Forelimb muscle (tissue), 1 donor: ENCODE measurements around the gene HOXA4. TPM values are rescaled to one million over a fixed set of nuclear protein-coding genes. Genes with fewer than 3 reads are reported as not detected.
A peak's percentile ranks its signal among the peaks of the same experiment; 100 is the strongest.

Experiments
- DNase-seq: peaks from one replicate; pipeline ENCODE4 v3.0.0-alpha.2; 2013; ENCODE audit warnings: low read depth
- polyA plus RNA-seq: library from polyadenylated mRNA; unstranded; fragments of 120-200 nt; gene quantifications from one replicate; pipeline ENCODE4 v1.2.1, GENCODE V29; 2013; ENCODE audit not compliant: insufficient read length

The HOXA4 gene
- polyA plus RNA-seq, 1 donor = 26.4 TPM

DNA sequence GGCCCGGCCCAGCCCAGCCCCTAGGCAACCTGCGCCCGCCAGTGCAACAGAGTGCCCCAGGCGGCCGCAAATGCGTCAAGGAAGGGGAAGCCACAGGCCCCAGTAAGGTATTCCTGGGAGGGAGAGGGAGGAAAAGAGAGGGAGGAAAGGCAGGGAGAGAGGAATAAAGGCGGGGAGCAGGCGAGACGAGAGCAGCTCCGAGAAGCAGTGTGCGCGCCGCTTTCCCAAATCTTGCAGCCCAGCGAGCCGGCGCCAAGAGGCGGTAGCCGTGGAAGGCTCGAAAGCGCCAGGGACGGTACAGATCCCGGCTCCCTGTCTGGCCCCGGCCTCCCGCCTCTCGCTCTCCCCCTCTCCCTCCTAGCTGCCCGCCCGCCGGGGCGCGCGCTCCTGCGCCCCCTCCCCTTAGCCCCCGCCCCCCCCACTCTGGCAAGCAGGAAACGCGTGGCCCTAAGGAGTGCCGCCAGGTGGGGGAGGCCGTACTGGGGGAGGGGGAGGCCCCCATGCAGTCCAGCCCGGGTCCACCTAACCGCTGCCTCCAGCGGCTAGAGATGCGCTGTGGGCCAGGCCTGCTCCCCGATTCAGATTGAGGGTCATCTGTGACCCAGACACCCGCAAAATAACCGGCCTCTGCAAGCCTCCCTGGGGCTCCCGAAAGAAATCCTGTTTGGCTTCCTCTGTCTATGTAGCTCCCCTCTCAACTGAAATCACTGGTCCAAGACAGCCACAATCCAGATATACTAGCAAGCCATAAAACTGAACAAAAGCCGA, 39.3 kb upstream of the HOXA4 start:
- DNase-seq = no peak

DNA sequence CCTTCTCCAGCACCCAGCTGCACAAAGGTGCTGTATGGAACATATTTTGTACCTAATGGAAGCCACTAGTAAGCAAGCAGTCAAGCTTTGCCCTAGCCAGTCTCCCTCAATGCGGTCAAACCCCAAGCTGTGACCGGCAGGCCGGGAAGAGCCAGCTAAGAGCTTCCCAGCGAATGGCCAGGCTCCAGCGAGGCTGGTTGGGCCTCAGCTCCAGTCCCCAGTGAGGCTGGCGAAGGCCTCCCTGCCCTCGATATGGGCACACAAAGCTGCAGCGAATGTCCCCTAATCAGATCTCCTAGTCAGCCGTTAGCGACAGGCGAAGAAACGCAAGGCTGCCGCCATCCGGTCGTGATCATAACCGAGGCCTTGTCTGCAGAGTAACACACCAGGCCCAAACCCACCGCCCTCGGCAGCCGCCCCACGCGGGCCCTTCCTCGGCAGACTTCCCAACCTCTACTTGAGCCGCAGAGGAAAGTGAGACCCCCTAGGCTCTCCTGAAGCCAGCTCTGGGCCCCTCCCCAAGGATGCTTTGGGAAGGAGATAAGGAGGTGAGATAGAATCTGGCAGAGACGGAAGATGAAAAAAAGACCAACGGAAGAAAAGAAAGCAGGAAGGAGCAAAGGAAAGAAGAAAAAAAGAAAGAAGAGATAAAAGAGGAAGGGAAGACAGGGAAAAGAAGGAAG, 37.8 kb upstream of the HOXA4 start:
- DNase-seq = no peak

DNA sequence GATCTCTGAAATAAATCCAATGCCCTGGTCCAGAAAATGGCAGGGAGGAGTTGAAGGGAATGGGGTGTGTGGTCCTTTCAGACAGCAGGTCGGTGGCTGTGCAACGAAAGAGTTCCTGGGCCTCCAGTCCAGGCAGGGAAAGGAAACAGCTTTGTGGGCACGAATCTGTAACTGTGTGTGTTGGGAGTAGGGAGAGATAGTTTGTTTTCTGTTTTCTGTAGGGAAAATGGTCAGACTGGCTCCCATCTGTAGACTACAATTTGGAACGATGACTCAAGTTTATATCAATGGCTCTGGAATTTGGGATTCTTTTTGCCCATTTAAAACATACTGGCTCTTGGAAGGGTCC, 37.3 kb upstream of the HOXA4 start:
- no peak for DNase-seq

DNA sequence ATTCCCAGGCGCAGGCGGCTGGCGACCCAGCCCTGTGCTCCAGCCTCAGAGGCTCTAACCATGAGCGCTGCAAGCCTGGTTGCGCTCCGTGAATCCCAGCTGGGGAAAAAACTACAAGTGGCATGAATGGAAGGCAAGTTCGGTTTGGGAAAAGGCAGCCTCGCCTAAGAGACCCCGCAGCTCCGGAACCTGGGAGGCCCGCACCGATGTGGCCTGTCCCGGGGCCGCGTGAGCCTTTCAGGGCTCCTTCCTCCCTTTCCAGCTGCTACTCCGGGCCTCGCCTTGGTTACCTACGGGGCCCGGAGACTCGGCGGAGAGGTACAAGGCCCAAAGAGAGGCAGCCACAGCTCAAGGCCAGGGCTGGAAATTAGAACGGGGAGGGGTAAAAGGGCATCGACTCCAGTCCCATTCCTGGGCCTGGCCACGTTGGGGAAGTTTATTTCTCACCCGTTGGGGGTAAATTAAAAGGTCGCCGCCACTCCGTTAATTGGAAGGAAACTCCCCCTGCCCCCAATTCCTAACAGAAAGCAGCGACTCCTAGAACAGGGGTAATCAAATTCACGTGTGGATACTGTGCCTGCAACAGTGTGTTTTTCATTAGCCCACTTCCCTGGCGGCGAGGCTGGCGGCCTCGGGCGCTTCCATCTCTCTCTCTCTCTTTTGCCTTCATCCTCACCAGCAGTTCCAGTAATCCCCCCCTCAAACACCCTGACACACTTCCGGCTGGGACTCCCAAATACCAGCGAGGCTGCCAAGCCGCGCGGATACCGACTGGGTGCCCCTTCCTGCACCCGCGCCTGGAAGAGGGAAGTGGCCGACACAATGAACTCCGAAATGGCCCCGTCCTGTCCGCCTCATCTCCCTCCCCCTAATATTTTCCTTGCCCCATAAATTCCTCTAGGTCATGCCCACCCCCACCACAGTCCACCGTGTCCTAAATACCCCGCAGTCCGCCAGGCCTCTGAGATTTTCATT, 36.3 kb upstream of the HOXA4 start:
- DNase-seq = no peak

DNA sequence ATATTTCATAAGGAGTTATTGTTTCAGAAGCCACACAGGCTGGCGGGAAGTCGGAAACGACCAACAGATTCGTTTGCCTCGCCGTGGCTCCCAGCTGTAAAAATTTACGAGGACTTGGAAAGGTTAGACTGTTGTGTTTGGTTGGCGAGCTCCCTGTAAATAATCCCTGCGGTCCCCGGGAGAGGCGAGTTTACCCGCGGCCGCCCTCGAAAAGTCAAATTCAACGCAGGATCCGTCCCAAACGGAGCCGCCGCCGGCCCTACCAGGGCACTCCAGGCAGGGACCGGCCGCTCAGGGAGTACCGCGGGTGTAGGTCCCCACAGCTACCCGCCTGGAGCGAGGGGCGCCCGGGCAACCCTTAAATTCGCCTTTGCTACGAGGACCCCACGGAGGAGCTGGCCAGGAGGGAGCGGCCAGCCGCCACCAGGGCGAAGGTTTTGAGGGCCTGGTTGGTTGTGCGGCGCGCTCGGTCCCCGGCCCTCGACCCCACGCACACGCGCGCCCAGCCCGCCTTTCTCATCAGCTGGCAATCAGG, 35.5 kb upstream of the HOXA4 start:
- DNase-seq = no peak

DNA sequence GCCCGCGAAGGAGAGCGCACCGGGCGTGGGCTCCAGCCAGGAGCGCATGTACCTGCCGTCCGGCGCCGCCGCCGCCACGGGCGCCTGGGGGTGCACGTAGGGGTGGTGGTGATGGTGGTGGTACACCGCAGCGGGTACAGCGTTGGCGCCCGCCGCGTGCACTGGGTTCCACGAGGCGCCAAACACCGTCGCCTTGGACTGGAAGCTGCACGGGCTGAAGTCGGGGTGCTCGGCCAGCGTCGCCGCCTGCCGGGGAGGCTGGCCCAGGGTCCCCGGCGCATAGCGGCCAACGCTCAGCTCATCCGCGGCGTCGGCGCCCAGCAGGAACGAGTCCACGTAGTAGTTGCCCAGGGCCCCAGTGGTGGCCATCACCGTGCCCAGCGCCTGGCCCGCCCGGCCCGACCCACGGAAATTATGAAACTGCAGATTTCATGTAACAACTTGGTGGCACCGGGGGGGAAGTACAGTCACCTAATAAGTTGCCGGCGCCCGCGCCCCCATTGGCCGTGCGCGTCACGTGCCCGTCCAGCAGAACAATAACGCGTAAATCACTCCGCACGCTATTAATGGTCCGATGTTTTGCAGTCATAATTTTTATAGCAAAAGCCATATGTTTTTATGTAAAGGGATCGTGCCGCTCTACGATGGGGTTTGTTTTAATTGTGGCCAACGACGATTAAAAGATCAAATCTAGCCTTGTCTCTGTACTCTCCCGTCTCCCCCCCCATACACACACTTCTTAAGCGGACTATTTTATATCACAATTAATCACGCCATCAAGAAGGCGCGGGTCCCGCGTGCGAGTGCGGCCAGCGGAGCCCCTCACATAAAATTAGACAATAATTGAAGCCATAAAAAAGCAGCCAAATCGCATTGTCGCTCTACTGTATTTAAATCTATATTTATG, 34.8 kb upstream of the HOXA4 start, which contains the start of gene HOXA9:
TSS of gene HOXA9 (minus strand) at position 449 of the 907 bp plus-strand sequence. CDS start at position 369, 80 bp downstream.
- DNase-seq = peak; percentile 65

DNA sequence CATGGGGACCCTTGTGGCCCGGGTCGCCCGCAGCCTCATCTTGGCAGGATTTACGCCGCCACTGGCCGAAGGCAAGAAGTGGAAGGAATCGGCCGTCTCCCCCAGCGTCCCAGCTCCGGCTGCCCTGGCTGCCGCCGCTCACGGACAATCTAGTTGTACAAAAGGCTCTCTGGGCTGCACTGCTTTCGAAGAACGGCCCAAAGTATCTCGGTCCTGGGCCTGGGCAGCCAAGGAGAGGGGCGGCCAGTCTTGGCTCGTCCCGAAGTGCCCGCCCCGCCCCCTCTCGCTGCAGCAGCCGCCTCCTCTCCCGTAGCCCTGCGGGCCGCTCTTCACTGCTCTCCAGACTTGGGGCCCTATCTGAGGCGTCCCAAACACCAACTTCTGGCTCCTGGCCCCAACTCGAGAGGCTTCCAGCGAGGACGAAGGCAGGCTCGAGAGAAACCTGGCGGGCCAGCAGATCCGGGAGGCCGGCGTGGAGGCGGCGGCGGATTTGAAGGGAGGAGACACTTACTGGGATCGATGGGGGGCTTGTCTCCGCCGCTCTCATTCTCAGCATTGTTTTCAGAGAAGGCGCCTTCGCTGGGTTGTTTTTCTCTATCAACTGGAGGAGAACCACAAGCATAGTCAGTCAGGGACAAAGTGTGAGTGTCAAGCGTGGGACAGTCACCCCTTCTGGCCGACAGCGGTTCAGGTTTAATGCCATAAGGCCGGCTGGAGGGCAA, 34.0 kb upstream of the HOXA4 start:
- no peak for DNase-seq

DNA sequence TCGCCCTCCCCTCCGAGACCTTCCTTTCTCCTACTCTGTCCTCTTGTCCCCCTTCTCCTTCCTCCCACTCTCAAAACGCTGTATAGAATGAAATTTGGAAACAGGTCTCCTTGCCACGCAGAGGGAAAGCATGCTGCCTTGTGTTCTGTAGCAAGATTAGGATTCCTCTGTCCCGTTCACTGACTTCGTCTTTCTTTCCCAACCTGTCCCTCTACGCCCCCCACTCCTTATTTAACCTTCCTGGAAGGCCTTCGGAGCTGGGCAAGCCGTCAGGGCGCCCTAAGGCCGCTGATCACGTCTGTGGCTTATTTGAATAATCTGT, 33.4 kb upstream of the HOXA4 start:
- DNase-seq = no peak

DNA sequence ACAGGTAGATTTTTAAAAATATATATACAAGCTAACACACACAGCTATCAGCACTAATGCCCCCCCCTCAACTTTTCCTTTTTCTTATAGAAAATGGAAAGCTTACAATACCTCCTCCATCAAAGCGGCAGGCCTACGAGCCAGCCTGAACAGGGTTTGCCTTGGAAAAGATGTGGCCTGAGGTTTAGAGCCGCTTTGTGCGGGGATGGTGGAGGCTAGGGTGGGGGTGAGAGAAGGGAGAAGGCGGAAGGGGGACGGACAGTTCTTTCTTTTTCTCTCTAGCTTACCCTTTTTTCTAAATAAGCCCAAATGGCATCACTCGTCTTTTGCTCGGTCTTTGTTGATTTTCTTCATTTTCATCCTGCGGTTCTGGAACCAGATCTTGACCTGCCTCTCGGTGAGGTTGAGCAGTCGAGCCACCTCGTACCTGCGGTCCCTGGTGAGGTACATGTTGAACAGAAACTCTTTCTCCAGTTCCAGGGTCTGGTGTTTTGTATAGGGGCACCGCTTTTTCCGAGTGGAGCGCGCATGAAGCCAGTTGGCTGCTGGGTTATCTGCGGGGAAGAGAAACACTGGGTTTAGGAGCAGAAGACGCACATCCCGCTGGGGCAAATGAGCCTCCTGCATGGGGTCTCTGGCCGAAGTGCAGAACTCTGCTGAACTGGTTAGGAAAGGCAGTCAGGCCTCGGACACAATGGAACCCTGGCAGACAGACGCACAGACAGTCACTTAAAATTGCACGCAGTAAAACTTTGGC, 32.9 kb upstream of the HOXA4 start:
- DNase-seq = no peak

DNA sequence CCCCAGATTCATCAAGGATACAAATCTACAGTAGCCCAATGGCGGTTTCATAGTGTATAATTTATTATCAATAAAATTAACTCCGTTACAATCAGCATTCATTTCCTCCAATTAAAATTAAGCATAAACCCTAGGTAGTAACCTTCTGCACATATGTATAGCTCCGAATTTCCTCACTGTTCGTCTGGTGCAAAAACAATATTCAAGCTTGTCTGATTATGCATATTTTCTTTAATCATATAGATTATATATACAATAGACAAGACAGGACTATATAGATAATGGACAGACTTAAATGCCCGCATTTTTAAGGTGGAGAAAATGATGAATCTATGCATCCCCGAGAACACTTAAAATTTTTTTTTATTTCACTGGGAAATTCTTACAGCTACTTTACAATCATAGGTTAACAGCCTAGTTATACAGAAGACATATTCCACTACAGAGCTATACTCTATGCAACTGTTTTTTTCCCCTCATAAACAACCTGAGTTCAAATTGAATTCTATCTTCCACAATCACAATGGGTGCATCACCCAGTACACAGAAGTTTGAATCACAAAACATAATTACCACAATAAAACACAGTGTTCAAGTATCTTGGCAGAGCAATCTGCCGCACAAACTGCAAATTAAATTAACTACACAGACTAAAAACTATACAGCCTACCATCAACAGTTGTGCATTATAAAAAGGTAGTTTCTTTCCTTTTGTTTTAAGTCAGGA, 32.2 kb upstream of the HOXA4 start:
- DNase-seq = no peak

DNA sequence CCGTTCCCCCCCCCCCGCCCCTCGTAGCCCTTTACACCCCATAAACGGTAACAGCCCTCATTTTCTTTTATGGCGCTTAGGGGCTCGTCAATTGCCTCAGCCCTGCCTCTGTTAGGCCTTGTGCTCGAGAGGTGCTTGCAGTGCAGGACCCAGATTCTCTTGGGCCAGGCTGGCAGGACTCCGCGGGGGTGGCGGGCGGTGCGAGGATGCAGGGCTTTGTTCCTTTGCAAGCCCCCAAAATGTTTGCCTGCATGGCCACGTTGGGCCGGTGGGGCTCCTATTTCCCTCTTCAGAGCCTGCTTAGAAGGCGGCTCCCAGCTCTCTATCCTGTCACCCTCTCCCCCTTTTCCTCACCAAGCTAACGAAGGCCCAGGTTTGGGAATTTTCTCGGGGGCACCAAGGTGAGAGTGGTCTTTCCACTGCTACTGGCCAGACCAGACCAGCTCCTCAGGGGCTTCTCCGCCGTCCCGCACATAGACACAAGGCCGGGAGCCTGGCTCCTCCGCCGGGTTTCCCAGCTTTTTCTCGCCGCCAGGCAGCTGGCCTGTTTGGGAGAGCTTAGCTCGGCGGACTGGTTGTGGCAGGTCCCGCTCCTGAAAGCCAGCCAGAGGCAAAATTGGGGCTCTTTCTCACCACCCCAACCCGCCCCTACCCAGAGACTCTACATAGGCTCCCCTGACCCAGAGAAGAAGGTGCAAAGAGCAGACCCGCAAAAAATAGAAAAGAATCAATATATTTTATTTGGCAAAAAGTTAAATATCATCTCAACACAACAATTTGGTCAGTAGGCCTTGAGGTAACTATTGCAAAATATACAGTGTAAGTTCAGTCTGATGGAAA, 31.4 kb upstream of the HOXA4 start:
- no peak for DNase-seq

DNA sequence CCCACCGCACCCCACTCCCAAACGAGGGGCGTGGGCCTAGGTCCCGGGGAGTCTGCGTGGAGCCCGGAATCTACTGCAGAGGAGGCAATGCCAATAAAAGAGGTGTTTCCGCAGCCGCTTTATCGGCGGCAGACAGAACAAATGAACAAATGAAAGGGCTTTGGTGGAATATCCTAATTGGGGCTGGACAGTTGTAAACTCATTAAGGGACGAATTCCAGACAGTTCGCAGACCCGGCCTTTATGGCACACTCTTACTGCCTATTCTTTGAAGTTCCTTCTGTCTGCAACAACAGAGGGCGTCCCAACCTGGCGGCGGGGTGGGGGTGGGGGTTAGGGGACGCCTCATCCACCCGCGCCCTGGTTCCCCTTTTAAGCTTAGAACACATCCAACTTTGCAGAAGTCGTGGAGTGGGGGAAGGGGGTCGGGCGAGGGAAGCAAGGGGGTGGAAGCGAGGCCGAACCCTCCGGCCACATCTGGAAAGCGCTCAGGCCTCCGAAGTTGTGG, 30.7 kb upstream of the HOXA4 start:
- no peak for DNase-seq

DNA sequence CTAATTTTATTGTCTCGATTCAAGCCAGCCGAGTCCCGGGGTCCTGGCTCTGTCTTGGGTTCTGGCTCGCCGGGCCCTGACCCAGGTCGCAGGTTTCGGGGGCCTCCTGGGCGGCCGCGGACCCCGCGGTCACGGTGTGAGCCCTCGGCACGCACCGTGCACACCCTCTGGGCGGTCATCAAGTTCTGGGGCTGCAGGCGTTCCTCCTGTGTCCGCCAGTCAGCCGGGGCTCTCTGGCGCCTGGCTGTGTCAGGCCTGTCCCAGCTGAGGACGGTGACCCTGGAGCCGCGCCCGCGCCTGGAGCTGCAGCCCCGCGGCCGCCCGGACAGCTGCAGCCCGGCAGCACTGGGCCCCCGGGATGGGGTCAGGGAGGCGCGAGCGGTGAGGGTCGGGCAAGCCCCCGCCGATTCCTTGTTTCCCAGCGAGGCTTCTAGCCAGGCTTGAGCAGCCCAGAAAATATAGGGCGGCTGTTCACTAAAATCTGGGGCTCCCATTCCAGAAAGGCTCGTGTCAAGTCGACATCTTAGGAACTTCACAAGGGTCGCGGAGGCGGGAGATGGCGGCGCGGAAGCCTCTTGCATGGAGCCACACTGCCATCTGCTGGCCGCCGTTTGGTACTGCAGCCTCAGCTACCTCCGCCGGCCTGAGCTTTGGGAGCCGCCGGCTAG, 30.1 kb upstream of the HOXA4 start:
- peak; percentile 70 for DNase-seq

DNA sequence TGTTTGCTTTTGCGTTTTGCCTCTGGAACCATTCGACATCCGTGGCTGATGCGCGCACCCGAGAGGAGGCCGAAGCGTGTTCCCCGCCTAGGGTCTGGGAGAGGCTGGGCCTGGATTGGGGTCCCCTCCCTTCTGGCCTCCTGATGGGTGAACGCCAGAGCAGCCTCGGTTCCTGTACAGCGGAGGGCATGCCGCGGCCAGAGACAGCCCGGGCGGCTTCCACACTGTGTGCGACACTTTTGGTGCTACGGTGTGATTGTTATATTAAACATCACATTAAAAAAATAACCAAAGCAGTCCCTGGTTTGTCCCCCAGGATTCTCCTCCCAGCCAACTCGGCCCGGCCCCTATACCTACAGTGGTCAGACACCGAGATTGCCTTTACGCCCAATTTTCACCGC, 29.6 kb upstream of the HOXA4 start:
- no peak for DNase-seq

DNA sequence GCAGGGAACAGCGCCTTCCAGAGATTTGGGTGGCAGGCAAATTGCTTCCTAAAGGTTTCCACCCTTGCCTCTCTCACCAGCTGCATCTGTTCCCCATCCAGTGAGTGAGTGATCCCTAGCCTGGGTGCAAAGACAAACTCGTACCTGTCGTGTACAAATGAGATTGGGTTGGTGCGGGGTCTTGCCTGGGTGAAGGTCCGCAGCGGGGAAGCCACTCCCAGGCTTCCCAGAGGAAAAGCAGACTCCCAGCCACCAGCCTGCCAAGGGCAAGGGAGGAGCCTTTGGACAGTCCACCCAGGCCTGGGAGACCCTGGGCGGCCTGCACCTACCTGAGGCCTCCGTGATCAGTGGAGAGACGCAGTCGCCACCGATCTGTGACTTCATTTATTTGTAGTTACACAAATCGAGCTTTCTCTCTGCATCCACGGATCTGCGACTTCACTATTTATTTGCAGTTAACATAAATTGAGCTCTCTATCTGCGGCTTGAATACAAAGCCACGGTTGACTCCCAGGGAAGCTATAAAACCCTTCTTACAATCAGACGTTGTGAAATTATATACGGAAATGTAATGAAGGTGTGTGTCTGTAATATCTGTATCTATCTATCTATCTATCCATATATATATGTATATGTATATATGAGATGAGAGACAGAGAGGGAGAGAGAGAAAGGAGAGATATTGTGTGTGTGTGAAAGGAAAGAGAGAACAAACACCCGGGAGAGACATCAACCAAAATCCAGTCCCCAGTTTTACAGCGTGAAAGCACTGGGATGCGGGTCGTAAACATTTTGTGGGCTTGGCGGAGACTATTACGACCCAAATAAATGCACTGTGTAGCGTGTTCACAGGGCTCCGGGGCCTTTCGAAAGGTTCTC, 28.9 kb upstream of the HOXA4 start:
- no peak for DNase-seq
